ENCODE data around the gene RDX. TPM values are rescaled to one million over a fixed set of nuclear protein-coding genes. Genes with fewer than 3 reads are reported as not detected.
A peak's percentile ranks its signal among the peaks of the same experiment; 100 is the strongest.
"Not testable (repeated sequence)": the region's sequence is repeated elsewhere in the genome, so short reads cannot be mapped to it uniquely, and the experiment has no call there.

The RDX gene
- polyA plus RNA-seq, 3 donors: 155 to 196 (median 165) TPM

DNA sequence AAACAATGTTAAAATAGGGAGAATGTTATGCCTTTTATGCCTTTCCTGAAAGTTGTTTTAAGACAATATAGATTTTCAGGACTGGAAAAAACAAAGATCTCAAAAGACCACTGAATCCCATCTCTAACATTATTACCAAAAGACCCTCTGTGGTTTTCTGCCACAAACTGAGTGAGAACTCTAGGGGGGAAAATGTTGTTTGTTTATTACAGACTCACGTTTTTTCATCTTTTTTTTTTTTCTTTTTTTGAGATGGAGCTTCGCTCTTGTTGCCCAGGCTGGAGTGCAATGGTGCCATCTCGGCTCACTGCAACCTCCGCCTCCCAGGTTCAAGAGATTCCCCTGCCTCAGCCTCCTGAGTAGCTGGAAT, 9.6 kb upstream of the RDX start:
- not testable (repeated sequence) for DNase-seq (ENCODE audit: low read depth in 3 of 3, low spot score in 2 of 3)

DNA sequence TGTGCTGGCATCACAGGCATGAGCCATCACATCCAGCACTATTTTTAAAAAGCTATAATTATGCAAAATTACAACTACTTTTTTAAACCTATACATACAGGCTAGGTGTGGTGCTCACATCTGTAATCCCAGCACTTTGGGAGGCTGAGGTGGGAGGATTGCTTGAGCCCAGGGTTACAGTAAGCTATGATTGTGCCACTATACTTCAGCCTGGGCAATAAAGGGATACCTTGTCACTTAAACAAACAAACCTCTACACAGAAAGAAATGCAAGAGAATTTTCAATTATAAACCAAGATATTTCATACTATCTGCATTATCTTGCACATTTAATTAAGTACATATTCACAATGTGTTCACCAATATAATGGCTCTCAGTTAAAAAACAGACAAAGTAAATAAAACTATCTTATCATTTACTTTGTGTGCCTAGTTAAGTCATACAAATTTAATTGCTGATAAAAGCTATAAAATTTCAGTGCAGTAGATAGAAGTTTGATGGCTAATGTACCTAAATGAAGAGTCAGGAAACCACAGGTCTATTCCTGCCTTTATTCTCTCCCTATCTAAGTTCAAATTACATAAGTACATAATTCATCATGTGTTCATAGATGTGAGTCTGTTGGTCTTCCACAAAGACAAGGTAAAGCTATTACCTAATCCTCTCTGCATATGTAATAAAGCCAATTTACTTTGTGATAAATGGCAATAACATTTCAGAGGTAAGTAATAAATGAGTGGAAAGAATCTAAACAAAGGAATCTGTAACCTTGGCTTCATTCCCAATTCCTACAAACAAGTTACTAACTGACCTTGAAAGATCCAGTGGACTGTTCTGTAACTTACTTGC, 9.0 kb upstream of the RDX start:
- no peak for DNase-seq (ENCODE audit: low read depth in 3 of 3, low spot score in 2 of 3)

DNA sequence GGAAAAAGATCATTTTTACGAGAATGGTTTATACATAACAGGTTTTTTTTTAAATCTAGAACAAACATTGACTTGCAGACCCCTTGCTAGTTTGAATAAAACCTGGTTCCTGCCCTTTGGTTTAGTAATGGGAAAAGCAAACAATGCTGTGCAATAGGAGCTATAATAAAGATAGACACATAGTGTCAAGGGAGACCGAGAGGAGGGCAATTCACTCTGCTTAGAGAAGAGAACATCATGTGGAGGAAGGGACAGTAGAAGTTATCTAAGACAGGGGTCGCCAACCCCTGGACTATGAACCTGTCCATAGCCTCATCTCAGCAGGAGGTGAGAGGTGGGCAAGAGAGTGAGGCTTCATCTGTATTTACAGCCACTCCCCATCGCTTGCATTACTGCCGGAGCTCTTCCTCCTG, 7.0 kb upstream of the RDX start:
- no peak for DNase-seq (ENCODE audit: low read depth in 3 of 3, low spot score in 2 of 3)

DNA sequence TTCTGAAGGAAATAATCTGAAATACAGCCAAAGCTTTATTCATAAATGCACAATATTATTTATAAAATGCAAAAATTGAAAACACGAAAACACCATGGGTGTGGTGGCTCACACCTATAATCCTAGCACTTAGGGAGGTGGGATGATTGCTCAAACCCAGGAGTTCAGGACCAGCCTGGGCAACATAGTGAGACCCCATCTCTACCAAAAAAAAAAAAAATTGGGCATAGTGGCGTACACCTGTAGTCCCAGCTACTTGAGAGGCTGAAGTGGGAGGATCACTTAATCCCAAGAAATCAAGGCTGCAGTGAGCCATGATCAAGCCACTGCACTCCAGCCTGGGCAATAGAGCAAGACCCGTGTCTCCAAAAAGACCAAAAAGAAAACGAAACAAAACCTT, 5.2 kb upstream of the RDX start:
- no peak for DNase-seq (ENCODE audit: low read depth in 3 of 3, low spot score in 2 of 3)

DNA sequence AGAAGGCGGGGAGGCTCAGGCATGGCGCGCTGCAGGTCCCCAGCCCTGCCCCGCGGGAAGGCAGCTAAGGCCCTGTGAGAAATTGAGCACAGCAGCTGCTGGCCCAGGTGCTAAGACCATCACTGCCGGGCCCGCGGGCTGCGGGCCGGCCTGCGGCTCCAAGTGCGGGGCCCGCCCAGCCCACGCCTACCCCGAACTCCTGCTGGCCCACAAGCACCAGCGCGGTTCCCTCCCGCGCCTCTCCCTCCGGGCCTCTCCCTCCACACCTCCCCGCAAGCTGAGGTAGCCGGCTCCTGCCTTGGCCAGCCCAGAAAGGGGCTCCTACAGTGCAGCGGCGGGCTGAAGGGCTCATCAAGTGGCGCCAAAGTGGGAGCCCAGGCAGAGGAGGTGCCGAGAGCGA, 4.6 kb upstream of the RDX start:
- no peak for DNase-seq (ENCODE audit: low read depth in 3 of 3, low spot score in 2 of 3)

DNA sequence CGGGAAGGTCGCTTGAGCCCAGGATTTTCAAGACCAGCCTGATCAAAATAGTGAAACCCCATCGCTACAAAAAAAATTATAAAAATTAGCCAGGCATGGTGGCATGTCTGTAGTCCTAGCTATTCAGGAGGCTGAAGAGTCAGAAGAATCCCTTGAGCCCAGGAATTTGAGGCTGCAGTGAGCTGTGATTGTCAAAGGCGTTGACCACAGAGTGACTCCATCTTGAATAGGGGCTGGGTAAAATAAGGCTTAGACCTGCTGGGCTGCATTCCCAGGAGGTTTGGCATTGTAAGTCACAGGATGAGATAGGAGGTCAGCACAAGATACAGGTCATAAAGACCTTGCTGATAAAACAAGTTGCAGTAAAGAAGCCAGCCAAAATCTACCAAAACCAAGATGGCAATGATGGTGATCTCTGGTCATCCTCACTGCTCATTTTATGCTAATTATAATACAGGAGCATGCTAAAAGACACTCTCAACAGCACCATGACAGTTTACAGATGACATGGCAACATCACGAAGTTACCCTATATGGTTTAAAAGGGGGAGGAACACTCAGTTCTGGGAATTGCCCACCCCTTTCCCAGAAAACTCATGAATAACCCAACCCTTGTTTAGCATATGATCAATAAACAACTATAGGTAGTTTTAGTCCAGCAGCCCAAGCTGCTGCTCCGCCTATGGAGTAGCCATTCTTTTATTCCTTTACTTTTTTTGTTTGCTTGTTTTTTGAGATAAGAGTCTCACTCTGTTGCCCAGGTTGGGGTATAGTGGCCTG, 2.8 kb upstream of the RDX start:
- DNase-seq (ENCODE audit: low read depth in 3 of 3, low spot score in 2 of 3): no peak

DNA sequence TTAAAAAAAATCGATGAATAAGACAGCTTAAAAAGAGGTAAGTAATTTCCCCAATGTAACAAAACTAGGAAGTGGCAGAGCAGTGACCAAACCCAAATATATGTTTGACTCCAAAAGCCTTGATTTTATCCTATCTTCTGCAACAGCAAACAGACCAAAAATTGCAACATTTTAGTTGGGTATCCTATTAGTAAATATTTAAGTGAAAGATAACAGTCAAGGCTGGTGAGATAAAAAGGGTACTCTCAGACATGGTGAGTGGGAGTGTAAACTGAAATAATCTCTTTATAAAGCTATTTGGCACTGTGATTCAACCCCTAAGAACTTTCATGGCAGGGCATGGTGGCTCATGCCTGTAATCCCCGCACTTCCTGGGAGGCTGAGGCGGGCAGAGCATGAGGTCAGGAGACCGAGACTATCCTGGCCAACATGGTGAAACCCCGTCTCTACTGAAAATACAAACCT, 1.9 kb upstream of the RDX start:
- no peak for DNase-seq (ENCODE audit: low read depth in 3 of 3, low spot score in 2 of 3)

DNA sequence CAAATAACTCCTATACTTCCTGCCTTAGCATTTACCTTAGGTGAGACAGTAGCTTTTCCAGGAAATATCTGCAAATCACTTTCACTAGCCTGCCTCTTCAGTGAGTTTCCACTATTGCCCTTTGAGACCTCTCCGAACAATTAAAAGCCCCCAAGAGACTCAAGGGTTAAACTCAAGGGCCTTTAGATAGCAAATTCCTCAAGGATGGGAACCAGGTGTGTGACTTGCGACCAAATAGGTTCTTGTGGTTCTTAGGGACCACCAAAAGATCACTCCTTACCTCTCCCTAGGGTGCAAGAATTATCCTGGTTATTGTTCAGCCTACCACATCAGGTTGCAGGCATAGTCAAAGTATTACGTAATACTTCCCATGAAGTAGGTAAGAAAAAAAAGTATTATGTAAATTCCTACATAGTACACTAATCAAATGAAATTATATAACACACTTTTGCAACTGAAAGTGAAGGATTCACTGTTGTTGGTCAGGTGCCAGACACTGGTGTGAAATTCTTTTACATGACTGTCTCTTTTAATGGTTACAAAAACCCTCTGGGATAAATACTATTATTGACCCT, 1.4 kb upstream of the RDX start:
- no peak for DNase-seq (ENCODE audit: low read depth in 3 of 3, low spot score in 2 of 3)

DNA sequence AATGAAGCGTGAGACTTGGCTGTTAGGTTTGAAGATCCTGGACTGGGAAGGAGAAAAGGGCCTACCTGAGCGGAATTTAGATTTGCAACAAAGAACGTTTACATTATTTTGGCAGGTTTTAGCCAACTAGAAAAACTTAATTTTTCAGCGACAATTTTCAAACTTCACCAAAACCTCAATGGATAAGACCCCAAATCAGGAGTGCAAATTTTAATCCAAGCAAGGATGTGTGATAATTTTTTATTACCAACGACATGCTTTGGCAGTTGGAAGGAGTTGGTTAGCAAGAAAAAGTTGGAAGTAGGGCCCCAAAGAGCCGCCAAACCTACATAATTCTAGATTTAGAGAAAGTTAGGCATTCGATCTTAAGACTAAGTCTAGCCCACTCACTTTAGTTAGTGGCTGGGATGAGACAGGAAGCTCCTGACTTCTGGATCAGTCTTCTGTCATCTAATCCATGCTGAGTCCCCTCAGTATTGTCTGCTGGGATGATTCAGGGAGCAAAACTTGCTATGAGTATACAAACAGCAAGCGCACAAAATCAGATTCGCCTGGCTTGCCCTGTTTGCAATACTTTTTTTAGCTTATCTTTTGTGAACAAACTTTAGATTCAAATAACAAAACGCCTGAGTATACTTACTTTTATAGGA, 787 bp upstream of the RDX start:
- DNase-seq (ENCODE audit: low read depth in 3 of 3, low spot score in 2 of 3): no peak

DNA sequence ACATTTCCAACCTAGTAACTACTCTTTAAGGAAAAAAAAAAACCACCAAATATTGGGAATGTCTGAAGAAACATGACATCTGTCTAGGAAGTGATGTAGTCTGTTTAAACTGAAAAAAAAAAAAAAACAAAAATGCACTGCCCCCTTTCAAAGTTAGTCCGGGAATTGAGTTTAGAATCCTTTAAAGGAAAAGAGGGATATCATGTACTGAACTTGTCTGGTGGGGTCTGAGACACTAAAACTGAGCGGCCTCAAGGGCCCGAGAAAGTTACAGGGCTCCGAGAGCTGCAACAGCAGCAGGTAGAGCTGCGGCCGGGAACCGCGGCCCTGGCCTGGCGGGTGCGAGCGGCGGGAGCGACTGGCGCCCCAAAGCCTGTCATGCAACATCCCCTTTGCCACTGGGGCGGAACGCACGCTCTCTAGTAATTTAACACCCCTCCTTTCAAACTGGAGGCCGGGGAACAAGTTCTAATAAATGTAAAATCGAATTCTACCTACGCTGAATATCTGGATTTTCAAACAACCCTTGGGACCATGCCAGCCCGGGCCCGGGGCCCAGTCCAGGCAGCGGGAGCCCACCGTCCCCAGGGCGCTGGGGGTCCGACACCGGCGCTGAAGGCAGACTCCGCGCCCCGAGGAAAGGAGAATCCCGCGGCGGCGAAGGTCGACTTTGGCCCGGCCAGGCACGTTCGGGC, 736 bp downstream of the RDX start:
- peak in 2 of 3 donors; percentile 48 to 54 for DNase-seq (ENCODE audit: low read depth in 3 of 3, low spot score in 2 of 3)

DNA sequence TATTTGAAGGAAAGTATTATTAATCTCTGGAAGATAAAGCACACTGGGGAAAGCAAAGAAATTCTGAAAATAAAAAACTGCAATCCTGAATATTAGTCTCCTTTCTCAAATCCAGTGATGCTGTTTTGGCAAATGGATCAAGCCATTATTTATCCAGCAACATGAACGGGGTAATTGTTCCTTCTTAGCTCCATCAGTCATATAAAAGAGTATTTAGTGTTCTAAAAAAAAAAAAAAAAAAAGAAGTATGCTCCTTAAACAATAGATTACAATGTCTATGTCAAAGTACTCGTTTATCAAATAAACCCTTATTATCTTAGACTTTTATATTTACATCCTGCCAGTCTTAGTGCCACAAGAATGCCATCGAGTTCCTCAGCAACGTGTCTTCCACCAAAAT, 1.3 kb downstream of the RDX start:
- DNase-seq (ENCODE audit: low read depth in 3 of 3, low spot score in 2 of 3): no peak

DNA sequence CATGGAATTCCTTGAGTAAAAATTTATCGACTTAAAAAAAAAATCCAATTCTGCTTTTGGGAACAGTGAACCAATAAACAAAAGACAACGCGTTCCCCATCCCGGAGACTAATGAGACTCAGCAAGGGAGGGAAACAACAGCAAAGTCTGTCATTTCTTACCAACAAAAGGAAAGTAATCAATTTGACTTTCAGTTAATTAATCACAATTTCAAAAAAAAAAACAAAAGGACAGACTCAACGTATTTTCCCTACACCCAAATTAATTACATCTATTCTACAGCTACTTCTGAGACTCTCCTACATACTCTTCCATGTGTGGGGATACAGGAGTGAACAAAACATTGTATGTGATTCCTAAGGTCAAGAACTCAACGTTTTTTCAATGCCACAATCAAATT, 1.9 kb downstream of the RDX start:
- no peak for DNase-seq (ENCODE audit: low read depth in 3 of 3, low spot score in 2 of 3)

DNA sequence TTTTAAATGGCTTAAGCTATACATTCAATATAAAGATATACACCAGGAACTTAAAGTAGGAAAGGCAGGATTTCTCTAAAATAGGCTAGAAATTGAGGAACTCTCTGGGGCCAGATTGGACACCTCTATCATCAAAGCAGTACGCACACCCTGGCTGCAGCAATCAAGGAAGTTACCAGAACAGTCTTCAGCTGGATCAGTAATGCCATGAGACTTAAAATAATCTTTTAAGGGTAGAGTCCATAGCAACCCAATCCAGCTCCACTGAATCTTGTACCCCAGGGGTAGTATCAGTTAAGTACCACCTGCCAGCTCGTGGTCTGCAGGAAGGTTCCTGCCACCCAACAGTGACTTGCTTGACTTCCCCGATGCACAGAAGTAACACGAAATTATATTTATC, 3.0 kb downstream of the RDX start:
- no peak for DNase-seq (ENCODE audit: low read depth in 3 of 3, low spot score in 2 of 3)

DNA sequence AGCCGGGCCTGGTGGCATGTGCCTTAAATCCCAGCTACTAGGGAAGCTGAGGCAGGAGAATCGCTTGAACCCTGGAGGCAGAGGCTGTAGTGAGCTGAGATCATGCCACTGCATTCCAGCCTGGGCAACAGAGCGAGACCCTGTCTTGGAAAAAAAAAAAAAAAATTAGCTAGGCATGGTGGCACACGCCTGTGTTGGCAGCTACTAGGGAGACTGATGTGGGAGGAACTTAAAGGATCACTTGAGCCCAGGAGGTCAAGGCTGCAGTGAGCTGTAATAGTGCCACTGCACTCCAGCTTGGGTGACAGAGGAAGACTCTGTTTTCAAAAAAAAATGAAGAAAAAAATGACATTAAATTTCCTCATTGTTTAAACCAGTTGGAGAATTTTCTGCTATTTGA, 4.3 kb downstream of the RDX start:
- DNase-seq (ENCODE audit: low read depth in 3 of 3, low spot score in 2 of 3): not testable (repeated sequence)

DNA sequence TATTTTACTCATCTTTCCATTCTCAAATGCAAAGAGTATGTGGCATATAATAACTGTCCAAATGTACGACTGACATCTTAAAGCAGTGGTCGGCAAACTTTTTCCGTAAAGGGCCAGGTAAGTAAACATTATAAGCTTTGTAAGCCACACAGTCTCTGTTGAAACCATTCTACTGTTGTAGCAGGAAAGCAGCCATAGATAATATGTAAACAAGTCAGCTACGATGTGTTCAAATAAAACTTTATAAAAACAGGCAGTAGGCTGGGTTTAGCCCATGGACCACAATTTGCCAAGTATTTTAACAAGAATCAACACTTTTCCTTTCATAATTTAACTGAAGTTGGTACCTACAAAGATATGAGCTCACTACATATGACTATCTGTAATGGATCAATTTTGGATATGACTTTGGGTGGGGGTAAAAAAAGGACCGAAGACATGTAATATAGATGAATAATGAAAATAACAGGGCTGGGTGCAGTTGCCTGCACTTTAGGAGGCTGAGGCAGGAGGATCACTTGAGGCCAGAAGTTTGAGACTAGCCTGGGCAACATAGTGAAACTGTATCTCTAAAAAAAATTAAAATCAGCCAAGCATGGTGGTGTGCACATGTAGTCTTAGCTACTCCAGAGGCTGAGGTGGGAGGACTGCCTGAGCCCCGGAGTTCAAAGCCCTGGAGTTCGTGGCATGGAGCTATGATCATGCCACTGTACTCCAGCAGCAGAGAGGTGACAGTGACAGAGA, 5.7 kb downstream of the RDX start:
- DNase-seq (ENCODE audit: low read depth in 3 of 3, low spot score in 2 of 3): no peak

DNA sequence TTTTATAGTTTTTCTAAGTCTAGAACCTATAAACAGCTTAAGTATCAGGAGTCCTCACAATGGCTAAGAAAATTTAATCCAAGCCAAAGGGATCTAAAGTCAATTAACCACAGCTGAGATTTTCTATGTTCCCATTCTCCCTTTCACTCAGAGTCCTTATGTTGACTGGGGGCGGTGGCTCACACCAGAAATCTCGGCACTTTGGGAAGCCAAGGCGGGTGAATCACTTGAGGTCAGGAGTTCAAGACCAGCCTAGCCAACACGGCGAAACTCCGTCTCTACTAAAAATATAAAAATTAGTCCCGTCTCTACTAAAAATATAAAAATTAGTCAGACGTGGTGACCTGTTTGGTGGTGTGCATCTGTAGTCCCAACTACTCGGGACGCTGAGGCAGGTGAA, 6.9 kb downstream of the RDX start:
- no peak for DNase-seq (ENCODE audit: low read depth in 3 of 3, low spot score in 2 of 3)

DNA sequence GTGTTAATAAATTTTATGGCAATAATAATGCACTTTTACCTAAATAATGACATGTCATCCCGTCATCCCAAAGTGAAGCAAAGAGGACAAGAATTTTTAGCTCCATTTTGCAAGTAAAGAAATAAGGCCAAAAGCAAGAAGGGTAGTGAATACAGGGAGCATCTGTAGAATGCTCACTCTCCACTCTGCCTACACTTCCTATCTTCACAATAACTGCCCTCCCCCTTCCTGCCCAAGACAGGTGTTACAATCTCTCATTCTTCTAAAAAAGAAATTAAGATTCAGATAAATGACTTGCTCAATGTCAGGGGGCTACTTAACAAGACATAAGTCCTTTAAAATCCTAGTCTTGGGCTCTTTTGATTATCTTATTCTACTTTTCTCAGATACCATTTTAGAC, 8.9 kb downstream of the RDX start:
- no peak for DNase-seq (ENCODE audit: low read depth in 3 of 3, low spot score in 2 of 3)

DNA sequence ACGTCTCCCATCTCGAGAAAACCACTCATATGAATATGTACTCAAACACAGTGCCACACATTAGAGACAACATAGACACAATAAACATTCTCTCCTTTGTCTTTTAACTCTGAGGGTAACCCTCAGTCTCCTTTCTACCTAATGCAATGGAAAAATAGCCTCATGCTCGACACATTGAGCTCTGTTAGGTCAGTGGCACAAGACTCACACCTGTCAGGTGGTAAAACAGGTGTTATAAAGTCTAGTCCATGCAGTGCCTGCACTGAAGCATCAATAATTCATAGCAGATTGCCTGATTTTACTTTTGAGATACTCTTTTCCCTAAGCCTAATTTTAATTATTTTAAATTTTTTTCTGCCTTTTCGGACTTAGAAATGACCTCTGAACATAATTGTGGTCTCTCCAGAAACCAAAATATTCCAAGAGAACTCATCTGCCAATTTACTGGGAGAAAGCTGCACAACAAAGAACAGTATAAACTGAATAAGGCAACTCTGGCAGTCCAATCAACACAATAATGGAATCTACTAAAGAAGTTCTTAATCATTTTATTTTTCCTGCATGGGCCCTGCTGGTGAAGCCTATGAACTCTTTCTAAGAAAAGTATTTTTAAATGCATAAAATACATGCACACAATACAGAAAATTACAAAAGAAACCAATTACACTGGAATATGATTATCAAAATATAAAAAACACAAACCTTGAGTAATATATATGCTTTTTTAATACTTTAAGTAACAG, 9.9 kb downstream of the RDX start:
- no peak for DNase-seq (ENCODE audit: low read depth in 3 of 3, low spot score in 2 of 3)

DNA sequence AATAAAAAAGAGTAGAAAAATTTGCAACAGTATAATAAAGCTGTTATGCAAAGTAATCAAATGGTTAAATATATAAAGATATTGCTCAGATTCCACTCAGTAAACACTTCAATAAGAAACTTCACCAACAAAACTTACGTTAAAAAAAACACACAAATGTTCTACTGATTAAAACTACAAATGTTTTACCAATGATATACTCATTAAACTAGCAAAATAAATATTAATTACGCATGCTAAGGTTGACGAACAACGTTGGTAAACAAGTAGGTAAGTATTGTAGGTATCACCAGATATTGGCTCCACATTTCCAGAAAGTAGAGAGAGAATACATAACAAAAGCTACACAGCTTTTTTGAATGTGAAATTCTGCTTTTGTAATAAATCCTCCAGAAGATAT, 12.6 kb downstream of the RDX start:
- no peak for DNase-seq (ENCODE audit: low read depth in 3 of 3, low spot score in 2 of 3)
